ENCODE data around the gene ICE1.

ICE1 gene

GRCh38 chr5:5451863-5452262 lies 29.4 kb downstream of the ICE1 start:
- H3K4me3 ChIP-seq (ENCODE audit: low read depth, low read length): no peak overlapping the region
- no peak for TF ChIP-seq CTCF (IDR thresholded peaks at IDR 0.05; ENCODE audit: borderline replicate concordance, insufficient read depth, low read depth, low read length)

GRCh38 chr5:5453131-5453530 lies 30.7 kb downstream of the ICE1 start:
- H3K4me3 ChIP-seq (ENCODE audit: low read depth, low read length): no peak overlapping the region
- no peak for TF ChIP-seq CTCF (IDR thresholded peaks at IDR 0.05; ENCODE audit: borderline replicate concordance, insufficient read depth, low read depth, low read length)

- no peak for TF ChIP-seq CTCF (IDR thresholded peaks at IDR 0.05; ENCODE audit: borderline replicate concordance, insufficient read depth, low read depth, low read length)
- no peak overlapping the region for H3K4me3 ChIP-seq (ENCODE audit: low read depth, low read length)
Observed at GRCh38 chr5:5454391-5454790, 31.9 kb downstream of the ICE1 start.

GRCh38 chr5:5456858-5457257 lies 34.4 kb downstream of the ICE1 start:
- H3K4me3 ChIP-seq (ENCODE audit: low read depth, low read length): no peak overlapping the region
- TF ChIP-seq CTCF (IDR thresholded peaks at IDR 0.05; ENCODE audit: borderline replicate concordance, insufficient read depth, low read depth, low read length): no peak

GRCh38 chr5:5460311-5460710 lies 37.8 kb downstream of the ICE1 start:
- no peak for TF ChIP-seq CTCF (IDR thresholded peaks at IDR 0.05; ENCODE audit: borderline replicate concordance, insufficient read depth, low read depth, low read length)

GRCh38 chr5:5461012-5461411 lies 38.5 kb downstream of the ICE1 start:
- TF ChIP-seq CTCF (IDR thresholded peaks at IDR 0.05; ENCODE audit: borderline replicate concordance, insufficient read depth, low read depth, low read length): no peak
- no peak overlapping the region for H3K4me3 ChIP-seq (ENCODE audit: low read depth, low read length)

More at GRCh38 chr5:5460311-5460710, 37.8 kb downstream of the ICE1 start:
- no peak overlapping the region for H3K4me3 ChIP-seq (ENCODE audit: low read depth, low read length)

GRCh38 chr5:5464036-5464715 lies 41.7 kb downstream of the ICE1 start:
- no peak for TF ChIP-seq CTCF (IDR thresholded peaks at IDR 0.05; ENCODE audit: borderline replicate concordance, insufficient read depth, low read depth, low read length)

More at GRCh38 chr5:5464036-5464715, 41.7 kb downstream of the ICE1 start:
- no peak overlapping the region for H3K4me3 ChIP-seq (ENCODE audit: low read depth, low read length)

Data from GM12875 (cell line).